Mesodermal cell (in vitro differentiated cells): ENCODE results near the gene CACNA1C.

Source experiments
- H3K27ac ChIP-seq: 2 replicates; pipeline ENCODE4 v1.7.0; 2013; ENCODE audit warnings: mild to moderate bottlenecking, low read depth, low read length, moderate library complexity; ENCODE audit not compliant: severe bottlenecking
- H3K36me3 ChIP-seq: 2 replicates; pipeline ENCODE4 v1.7.1; 2013; ENCODE audit warnings: mild to moderate bottlenecking, low read length, moderate library complexity; ENCODE audit not compliant: control insufficient read depth, insufficient read depth
- H3K4me1 ChIP-seq: one replicate; pipeline ENCODE4 v1.7.1; 2013; ENCODE audit warnings: mild to moderate bottlenecking, low read length; ENCODE audit not compliant: insufficient read depth, control insufficient read depth, poor library complexity, severe bottlenecking
- H3K4me3 ChIP-seq: 2 replicates; pipeline ENCODE4 v1.7.0; 2013; ENCODE audit warnings: low read length, control low read depth, mild to moderate bottlenecking; ENCODE audit not compliant: insufficient read depth, poor library complexity, severe bottlenecking; ENCODE audit errors: extremely low read depth
- H3K9me3 ChIP-seq: 2 replicates; pipeline ENCODE4 v1.7.1; 2013; ENCODE audit warnings: mild to moderate bottlenecking, low read length, moderate library complexity; ENCODE audit not compliant: control insufficient read depth
- WGBS, 2 experiments: methylation state at CpG; one replicate each; pipeline ENCODE4 v1.1.5; 2013; ENCODE audit warnings: missing lambda C conversion rate in 2 of 2; ENCODE audit not compliant: insufficient coverage in 2 of 2; 5-methylcytosine and 5-hydroxymethylcytosine counted together

The CACNA1C gene

DNA sequence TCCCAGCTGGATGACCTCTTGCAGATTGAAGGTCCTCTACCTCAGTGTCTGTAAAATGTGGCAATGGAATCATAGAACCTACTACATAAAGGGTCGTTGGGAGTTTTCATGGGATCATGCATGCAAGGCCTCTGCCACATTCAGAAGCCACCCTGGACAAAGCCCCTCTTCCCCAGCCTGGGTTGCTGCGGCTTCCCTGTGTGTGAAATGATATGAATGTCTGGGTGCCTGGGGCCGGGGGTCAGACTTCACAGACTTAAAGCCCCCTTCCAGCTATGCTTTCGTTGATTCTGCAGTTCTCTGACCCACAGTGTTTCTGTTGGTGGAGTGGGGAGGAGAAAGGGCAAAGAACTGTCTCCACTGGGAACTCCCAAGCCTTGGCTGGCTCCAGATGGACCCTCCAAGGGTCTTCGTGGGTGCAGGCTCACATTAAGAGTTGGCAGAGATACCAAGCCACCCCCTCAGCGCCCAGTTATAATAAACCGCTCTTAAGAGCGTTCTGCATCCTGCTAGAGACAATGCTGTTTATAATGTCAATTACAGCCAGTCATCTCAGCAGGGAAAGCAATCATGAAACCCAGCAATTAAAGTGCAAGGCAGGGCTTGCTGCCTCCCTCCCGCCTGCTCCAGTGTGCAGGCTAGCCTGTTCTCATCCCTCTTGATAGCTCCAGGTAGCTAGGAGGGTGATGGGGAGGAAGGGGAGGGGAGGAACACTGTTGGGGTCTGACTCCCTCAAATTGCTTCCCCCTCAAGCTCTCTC is 531.0 kb downstream of the CACNA1C start:
- H3K4me3 ChIP-seq, result no peak overlapping the region
- H3K9me3 ChIP-seq, result no peaks in the 10 kb centered on the region
- H3K36me3 ChIP-seq, result no peaks in the 10 kb centered on the region
- no peak overlapping the region for H3K27ac ChIP-seq
- no peaks in the 10 kb centered on the region for H3K4me1 ChIP-seq
- 81 to 92% methylated on average over 6 of the region's 9 CpGs for WGBS, 2 experiments

DNA sequence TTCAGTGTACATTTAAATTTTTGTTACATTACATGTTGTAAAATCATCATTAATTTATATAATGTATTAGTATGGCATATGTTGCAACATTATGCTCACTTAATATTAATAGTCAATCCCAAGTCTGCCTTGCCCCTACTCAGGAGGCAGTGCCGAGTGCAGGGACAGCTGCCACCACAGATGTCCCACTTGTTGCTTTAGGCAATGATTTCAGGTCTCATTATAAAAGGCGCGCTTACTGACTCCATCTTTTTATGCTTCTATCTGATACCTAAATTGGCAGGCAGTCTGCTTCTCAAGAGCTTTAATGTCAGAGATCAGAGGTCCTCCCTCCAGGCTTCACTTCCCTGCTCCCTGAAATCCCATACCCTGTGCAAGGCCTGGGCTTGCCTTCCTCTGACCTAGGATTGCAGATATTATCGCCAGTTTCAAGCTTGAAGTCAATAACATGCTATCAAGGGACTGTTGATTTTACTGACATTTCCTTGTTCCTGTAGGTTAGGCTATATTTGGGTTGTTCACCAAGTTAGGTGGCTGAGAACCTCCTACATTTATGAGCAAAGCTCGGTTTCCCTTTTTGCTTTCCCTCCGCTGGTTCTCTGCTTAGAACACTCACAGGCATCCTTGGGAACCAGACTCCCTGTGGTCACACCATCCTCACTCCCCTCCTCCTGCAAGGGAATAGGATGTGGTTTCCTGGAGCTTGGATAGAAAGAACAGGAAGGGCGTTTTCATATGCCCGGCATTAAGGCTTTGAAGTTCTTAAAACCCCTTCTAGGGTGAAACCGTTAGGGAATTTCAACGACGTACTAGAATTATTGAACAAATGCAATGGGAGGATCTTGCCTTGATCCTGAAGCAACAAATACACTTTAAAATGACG is 533.6 kb downstream of the CACNA1C start:
- H3K4me1 ChIP-seq, result no peaks in the 10 kb centered on the region
- WGBS, 2 experiments, result 45% methylated on average over 9 to 10 of the region's 12 CpGs
- H3K9me3 ChIP-seq, result peaks cover 3% of the 10 kb centered on the region
- H3K4me3 ChIP-seq, result no peak overlapping the region
- H3K27ac ChIP-seq, result no peak overlapping the region
- H3K36me3 ChIP-seq, result peaks cover 4% of the 10 kb centered on the region

DNA sequence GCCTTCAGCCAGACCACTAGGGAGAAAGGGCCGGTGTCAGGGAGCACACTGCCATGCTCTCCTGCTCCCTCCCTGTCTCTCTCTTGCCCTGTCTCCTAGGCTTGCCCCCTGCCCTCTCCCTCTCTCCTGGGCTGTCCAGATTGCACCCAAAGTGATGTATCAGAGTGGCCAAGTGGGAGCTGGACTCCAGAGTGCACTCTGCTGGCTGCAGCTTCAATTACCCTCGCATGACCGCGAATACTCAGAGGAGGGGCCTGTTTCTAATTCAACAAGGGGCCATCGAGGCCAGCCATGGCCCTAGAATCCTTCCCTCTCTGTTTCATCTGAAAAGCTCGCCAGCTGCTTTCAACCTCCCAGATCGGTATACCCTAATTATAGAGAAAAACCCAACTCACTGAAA is 535.6 kb downstream of the CACNA1C start:
- no peaks in the 10 kb centered on the region for H3K4me1 ChIP-seq
- no peak overlapping the region for H3K27ac ChIP-seq
- WGBS, 2 experiments, result 85 to 86% methylated on average over 5 of the region's 7 CpGs
- no peak overlapping the region for H3K4me3 ChIP-seq
- peaks cover 6% of the 10 kb centered on the region for H3K36me3 ChIP-seq
- H3K9me3 ChIP-seq, result peaks cover 10% of the 10 kb centered on the region

DNA sequence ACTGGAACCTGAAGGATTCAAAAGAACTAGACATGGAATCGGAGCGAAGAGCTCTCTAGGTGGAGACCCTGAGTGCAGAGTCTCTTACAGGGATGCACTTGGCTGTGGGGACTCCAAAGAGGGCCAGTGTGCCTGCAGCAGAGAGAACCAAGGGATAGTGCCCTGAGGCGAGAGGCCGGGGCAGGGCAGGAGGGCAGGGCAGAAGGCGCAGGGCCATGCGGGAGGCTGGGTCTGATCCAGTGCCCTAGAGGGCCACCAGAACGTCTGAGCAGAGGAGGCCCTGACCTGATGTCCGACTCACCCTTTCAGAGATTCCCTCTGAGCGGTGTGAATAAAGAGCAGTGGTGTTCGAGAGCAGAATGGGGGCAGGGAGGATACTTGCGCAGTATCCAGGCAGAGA is 536.6 kb downstream of the CACNA1C start:
- Histone ChIP-seq H3K27ac (no peak overlapping the region), H3K9me3 (peaks cover 17% of the 10 kb centered on the region), H3K4me1 (no peaks in the 10 kb centered on the region), H3K4me3 (no peak overlapping the region), H3K36me3 (peaks cover 6% of the 10 kb centered on the region)
- WGBS, 2 experiments, result 93% methylated on average over 10 to 11 of the region's 11 CpGs

DNA sequence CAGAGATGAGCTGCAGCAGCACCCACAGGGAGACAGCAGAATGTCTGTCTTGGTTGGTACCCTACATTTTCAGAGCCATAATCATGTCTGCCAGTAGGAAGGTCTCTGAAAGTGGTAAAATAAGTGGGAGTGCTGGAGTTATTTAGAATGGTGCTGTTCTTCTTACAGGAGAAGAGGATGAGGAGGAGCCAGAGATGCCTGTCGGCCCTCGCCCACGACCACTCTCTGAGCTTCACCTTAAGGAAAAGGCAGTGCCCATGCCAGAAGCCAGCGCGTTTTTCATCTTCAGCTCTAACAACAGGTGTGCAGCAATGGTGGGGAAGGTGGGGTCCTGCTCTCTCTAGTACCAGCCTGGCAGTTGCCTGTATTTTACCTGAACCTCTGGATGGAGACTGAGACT is 540.3 kb downstream of the CACNA1C start:
- Histone ChIP-seq H3K4me1 (no peaks in the 10 kb centered on the region), H3K27ac (no peak overlapping the region), H3K9me3 (peaks cover 27% of the 10 kb centered on the region), H3K36me3 (peaks cover 6% of the 10 kb centered on the region), H3K4me3 (no peak overlapping the region)
- 92 to 94% methylated on average over 3 to 5 of the region's 5 CpGs for WGBS, 2 experiments

DNA sequence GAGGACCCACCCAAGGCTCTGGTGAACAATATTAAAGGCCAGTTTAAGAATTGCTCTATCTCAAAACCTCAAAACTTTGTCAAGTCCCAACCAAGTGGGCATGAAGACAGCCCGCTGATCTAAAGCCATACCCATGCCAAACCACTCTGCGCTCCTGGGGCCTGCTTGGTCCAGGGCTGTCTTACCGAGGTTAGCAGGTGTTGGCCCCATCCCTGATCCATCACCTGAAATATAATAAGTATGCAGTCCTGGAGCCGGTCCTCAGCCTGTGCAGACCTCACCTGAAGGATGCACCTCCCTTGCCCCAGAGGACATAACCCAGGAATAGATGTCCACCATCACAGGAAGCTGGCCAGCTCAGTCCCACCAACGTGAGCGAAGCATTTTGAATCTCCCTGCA is 543.7 kb downstream of the CACNA1C start:
- no peaks in the 10 kb centered on the region for H3K4me1 ChIP-seq
- H3K9me3 ChIP-seq, result peaks cover 23% of the 10 kb centered on the region
- H3K36me3 ChIP-seq, result peaks cover 3% of the 10 kb centered on the region
- no peak overlapping the region for H3K27ac ChIP-seq
- 91 to 94% methylated on average over 3 to 4 of the region's 6 CpGs for WGBS, 2 experiments
- no peak overlapping the region for H3K4me3 ChIP-seq

DNA sequence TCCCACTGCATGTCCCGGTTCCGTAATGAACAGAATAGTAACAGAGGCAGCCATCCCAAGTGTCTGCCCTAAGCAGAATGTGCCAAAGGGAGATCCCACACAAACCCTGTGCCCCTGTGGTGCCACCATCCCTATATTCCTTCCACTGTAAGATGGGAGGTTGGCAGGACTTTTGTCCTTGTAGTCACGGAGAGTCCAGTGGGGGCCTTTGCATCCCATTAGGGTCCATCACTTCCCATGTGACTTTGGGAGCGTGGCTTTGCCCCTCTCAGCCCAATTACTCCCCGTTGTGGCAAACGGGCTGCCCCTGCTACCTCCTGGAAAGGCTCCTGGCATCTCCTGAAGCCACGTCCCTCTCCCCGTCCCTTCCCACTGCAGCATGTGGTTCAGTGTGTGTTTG is 552.5 kb downstream of the CACNA1C start:
- Histone ChIP-seq H3K4me3 (no peak overlapping the region), H3K27ac (no peak overlapping the region), H3K9me3 (no peaks in the 10 kb centered on the region), H3K36me3 (no peaks in the 10 kb centered on the region), H3K4me1 (no peaks in the 10 kb centered on the region)
- 90 to 96% methylated on average over 8 of the region's 8 CpGs for WGBS, 2 experiments

DNA sequence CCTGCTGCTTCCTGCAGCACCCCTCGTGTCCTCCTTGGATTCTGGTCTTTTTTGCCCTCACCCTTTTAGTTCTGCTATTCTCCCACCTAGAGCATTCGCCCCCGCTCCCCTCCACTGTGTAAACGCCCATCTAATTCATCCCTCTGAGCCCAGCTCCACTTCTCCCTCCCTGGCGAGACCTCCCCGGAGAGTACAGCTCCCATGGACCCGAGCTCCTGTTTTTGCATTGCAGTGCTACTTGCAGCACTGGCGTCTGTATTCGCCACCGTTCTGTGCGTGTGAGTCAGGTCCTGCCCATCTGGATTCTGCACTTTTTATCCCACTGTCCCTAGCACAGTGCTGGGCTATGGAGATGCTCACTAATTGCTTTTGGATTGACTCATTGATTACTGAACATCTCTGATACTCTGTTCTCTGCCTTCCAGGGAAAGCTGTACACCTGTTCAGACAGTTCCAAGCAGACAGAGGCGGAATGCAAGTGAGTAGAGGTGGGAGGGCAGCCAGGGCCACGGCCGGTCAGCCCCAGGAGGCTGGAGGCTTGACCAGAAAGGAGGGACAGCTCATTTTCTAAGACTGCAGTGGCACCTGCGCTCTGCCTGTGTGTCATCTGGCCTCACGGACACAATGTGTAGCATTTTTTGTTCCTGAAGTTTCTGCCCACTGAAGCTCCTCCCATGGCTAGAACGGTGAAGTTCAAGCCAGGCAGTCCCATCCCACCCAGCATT is 553.6 kb downstream of the CACNA1C start:
- WGBS, 2 experiments, result 90 to 92% methylated on average over 17 of the region's 17 CpGs
- Histone ChIP-seq H3K9me3 (no peaks in the 10 kb centered on the region), H3K4me1 (no peaks in the 10 kb centered on the region), H3K4me3 (no peak overlapping the region), H3K27ac (no peak overlapping the region), H3K36me3 (peaks cover 3% of the 10 kb centered on the region)

DNA sequence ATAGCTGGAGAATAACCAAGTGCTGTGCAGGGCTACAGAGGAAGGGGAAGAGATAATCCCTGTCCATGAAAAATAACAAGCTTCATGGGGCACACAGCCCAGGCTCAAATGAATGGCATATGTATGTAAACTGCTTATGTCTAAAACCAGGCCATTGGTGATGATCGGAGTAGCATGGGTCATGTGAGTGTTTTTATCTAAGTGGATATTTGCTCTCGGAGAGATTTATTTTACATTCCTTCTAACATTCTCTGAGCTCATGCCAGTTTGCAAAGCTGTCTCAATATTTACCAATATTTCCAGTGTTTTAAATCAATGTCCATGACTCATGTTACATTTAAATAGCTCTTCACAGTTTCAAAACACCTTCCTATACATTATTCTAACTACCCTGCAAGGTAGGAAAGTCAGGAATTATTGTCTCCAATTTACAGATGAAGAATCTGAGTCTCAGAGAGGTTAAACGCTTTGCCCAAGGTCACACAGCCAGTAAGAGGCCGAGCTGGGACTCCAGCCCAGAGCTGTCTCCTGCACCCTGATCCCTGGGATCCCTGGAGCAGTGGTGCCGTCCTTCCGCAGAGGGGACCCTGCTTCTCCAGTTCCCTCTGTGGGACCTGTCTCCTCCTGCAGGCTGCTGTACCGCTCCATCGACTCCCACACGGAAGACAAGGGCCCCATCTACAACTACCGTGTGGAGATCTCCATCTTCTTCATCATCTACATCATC is 555.3 kb downstream of the CACNA1C start:
- Histone ChIP-seq H3K27ac (no peak overlapping the region), H3K9me3 (no peaks in the 10 kb centered on the region), H3K36me3 (peaks cover 7% of the 10 kb centered on the region), H3K4me1 (no peaks in the 10 kb centered on the region), H3K4me3 (no peak overlapping the region)
- WGBS, 2 experiments, result 92 to 93% methylated on average over 8 to 10 of the region's 10 CpGs

DNA sequence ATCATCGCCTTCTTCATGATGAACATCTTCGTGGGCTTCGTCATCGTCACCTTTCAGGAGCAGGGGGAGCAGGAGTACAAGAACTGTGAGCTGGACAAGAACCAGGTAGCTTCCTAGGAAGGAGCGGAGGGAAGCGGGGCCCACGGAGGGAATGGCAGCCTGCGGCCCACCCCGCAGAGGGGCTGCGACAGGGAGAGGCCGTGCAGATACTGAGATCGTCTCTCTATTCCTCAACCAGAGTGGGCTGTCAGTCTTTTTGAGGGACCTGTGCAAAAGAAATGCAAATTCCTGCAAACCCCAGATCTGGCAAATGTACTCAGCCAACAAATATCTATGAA is 555.8 kb downstream of the CACNA1C start:
- Histone ChIP-seq H3K36me3 (peaks cover 7% of the 10 kb centered on the region), H3K27ac (no peak overlapping the region), H3K4me3 (no peak overlapping the region), H3K4me1 (no peaks in the 10 kb centered on the region), H3K9me3 (no peaks in the 10 kb centered on the region)
- 96 to 100% methylated on average over 11 of the region's 12 CpGs for WGBS, 2 experiments
